Left cardiac atrium (tissue), 4 donors: ENCODE data around the gene CD38. TPM values are rescaled to one million over a fixed set of nuclear protein-coding genes. Genes with fewer than 3 reads are reported as not detected.
A peak's percentile ranks its signal among the peaks of the same experiment; 100 is the strongest.
"Not testable (repeated sequence)": the region's sequence is repeated elsewhere in the genome, so short reads cannot be mapped to it uniquely, and the experiment has no call there.

Experiments used
- ATAC-seq, 2 donors: fragments of 200-7000 bp; cut with Tn5 transposase; one replicate each; pipeline ENCODE4 v1.9.1; 2020; ENCODE audit warnings: mild to moderate bottlenecking in 2 of 2, moderate library complexity in 2 of 2
- DNase-seq: peaks from one replicate; pipeline ENCODE4 v3.0.0-alpha.2; 2020
- intact Hi-C, 2 donors: fragments of 100-400 bp; cut with DNase I; formaldehyde crosslinking; loops; one replicate each; pipeline versions ENCODE4 v1.14.1 to v1.15.1; 2022 to 2023
- total RNA-seq, 2 donors: library from RNA; stranded (reverse); fragmentation: NEBNext Ultra II Directional; extraction: Animal tissue kit (Norgen Biotek cat#: 25700); gene quantifications; one replicate each; pipeline ENCODE4 v1.2.1, GENCODE V29; 2021
- donor health status: DM: no; HTN: yes; CAD: no.
- donor health status: DM: no; HTN: yes; CAD: no; lungs with severe emphysema.
- donor health status: DM: yes; HTN: yes; CAD: no.
- donor health status: Dilated cardiomyopathy.

The CD38 gene
- total RNA-seq, 2 donors from 2014 or later = 5.7 to 6.9 TPM

DNA sequence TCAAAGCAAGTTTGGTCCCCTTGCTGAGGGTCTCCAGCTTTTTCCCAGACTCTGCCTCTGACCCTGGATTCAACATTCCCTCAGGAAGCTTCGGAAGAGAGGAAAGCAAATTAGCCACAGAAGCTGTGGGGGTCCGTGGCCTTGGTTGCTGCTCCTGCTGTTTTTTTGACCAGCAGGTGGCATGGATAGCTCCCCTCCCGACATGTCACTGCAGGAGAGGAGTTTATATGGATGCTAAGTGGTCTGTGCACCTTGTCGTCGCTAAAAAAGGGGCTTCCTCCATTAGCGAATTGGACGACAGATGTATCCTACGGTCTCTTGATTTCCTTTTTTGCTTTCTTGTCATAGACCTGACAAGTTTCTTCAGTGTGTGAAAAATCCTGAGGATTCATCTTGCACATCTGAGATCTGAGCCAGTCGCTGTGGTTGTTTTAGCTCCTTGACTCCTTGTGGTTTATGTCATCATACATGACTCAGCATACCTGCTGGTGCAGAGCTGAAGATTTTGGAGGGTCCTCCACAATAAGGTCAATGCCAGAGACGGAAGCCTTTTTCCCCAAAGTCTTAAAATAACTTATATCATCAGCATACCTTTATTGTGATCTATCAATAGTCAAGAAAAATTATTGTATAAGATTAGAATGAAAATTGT lies 70.2 kb downstream of the CD38 start:
- intact Hi-C loops = no loop called here
- no peak for ATAC-seq
- no peak for DNase-seq

DNA sequence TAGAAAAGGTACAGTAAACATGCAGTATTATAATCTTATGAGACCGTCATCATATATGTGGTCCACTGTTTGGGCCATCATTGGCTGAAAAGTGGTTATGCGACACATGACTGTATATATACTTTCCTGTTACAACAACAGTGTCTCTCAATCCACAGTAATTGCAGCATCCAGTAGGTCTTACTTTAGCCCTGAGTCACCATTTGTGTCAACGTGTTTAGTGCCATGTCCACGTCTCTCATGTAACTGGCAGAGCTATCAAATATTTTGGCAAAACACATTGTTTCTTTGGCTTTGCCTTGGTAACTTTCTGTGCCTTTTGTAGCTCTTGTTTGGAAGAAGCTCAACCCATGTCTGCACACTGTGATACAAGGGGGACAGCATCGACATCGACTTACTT lies 73.8 kb downstream of the CD38 start:
- ATAC-seq (no peak), DNase-seq (no peak)
- intact Hi-C loops = no loop called here

- DNase-seq (no peak), ATAC-seq (no peak)
- intact Hi-C loops = no loop called here
Measured at GRCh38 chr4:15852524-15852923, 74.4 kb downstream of the CD38 start.

- ATAC-seq = no peak
- DNase-seq = no peak
- intact Hi-C loops = no loop called here
Measured at GRCh38 chr4:15853345-15853744, 75.2 kb downstream of the CD38 start.

GRCh38 chr4:15855804-15856475 lies 77.8 kb downstream of the CD38 start:
- DNase-seq (peak; percentile 62), ATAC-seq (peak in 1 of 2 donors; percentile 49)
- intact Hi-C loops = no loop called here

- ATAC-seq, intact Hi-C loops: not testable (repeated sequence)
Measured at GRCh38 chr4:15861198-15861597, 83.1 kb downstream of the CD38 start.

GRCh38 chr4:15864651-15865566 lies 86.8 kb downstream of the CD38 start:
- no peak for ATAC-seq
- intact Hi-C loops = no loop called here
- DNase-seq = no peak

More at GRCh38 chr4:15861198-15861597, 83.1 kb downstream of the CD38 start:
- not testable (repeated sequence) for DNase-seq

GRCh38 chr4:15868111-15868510 lies 90.0 kb downstream of the CD38 start:
- ATAC-seq = no peak
- intact Hi-C loops = no loop called here
- DNase-seq = peak; percentile 25

DNA sequence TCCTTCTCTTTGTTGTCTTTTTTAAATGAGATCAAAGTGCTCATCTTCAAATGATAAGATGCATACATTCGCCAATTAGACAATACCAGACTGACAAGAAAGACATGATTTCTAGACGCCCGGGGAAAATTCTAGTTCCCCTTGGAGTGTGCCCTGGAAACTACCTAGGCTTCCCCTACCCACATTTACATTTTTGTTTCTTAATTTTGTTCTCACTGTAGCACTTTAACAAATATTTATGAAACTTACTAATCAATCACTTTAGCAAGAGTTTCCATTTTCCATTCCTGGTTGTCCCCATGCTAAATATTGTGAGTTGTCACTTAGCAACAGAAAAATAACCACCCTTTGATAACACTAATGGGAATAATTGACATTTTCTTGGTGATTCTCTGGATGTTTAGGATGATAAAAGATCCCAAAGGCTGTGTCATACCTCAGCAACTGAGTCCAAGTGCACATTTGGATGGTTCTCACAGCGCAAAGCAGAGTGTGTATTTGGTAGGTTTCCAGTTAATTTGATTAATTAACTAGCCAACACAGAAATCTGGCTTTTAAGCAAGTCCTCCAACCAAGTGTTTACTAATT lies 90.8 kb downstream of the CD38 start:
- intact Hi-C loops = no loop called here
- no peak for ATAC-seq
- DNase-seq = no peak

DNA sequence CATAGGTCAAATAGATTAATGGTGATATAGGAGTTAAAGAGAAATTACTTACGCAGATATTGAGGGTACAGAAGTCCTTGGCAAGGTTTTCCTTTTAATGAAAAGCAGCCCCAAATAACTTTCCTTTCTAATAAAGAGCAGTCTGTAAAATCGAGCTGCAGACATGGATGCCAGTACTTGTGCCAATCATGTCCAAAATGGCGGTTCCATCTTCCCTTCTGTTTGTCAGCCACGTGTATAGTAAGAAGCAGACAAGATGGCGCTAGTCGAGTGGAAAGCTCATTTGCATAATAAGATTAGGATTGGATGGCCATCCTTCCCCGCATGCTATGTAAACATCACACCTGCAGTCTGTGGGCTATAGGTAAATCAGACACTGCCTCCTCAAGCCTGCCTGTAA lies 92.0 kb downstream of the CD38 start:
- intact Hi-C loops = no loop called here
- no peak for ATAC-seq
- no peak for DNase-seq

DNA sequence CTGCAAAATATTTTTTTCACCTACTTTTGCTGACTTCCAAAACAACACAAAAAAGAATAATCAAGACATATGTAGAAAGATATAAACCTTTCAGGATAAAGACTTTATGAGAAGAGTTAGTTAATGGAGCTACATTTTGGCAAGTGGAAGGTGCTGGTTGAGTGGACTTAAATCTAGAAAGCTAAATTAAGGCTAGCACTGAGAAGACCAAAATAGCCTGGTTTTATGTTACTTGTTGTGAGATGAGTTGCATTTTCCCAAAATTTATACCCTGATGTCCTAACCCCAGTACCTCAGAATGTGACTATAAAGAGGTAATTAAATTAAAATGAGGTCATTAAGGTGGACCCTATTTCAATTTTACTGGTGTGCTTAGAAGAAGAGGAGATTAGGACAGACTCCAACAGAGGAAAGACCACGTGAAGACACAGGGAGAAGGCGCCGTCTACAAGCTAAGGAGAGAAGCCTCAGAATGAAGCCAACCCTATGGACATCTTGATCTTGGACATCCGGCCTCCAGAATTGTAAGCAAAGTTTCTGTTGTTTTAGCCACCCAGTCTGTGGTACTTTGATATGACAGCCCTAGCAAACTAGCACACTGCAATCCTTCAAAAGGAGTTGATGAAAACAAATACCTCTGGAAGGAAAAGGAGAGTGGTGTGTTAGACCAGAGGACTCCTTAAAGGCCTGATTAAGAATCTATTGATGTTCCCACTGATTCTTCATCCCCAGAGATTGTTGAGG lies 93.0 kb downstream of the CD38 start:
- DNase-seq = no peak
- intact Hi-C loops = no loop called here

DNA sequence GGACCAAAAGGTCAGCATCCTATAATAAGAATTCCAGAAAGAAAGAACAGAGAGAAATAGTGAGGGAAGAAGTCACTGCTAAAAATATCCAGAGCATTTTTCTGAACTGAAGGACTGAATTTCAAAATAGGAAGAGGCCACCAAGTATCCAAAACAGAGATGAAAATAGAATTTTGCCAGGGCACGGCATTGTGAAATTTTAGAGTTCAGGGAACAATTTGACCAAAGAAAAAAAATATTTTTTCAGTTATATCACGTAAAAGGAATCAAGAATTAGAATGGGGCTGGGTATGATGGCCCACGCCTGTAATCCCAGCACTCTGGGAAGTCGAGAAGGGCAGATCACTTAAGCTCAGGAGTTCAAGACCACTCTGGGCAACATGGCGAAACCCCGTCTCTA lies 95.0 kb downstream of the CD38 start:
- intact Hi-C loops = no loop called here
- ATAC-seq (no peak), DNase-seq (no peak)

More for the DNA sequence above, 93.0 kb downstream of the CD38 start:
- no peak for ATAC-seq

DNA sequence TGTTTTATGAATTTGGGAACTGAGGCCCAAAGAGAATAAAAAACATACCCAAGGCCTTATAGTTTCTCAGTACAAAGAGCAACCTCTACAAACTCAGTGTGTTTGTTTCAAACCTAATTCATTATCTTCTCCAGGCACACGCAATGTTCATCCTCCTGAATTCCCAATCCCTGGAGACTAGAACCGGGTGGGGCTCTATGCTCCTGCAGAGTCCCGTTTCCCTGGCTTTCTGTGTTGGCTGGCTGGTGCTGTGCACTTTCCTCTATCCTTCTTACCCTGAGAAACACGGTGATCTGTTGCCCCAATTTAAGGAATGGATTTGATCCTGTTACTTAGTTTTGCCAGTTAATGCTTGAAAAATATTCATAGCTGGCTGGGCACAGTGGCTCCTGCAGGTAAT lies 96.5 kb downstream of the CD38 start:
- DNase-seq (no peak), ATAC-seq (no peak)
- intact Hi-C loops = no loop called here

- ATAC-seq = peak in 1 of 2 donors; percentile 41
- intact Hi-C loops = no loop called here
- DNase-seq = no peak
Measured at GRCh38 chr4:15875663-15876460, 97.7 kb downstream of the CD38 start.

GRCh38 chr4:15878011-15878410 lies 99.9 kb downstream of the CD38 start:
- ATAC-seq (no peak), DNase-seq (no peak)
- intact Hi-C loops = no loop called here

GRCh38 chr4:15881820-15882219 lies 103.7 kb downstream of the CD38 start:
- ATAC-seq = no peak
- intact Hi-C loops = loop anchor here (2.0 to 10.0 kb wide), 5 partner anchors 75 to 383 kb away; no protein-coding TSS in a partner anchor
- no peak for DNase-seq

- ATAC-seq (peak; percentile 82 to 83), DNase-seq (peak; percentile 40)
- intact Hi-C loops = loop anchor here (2.0 to 10.0 kb wide), 5 partner anchors 75 to 382 kb away; no protein-coding TSS in a partner anchor
Measured at GRCh38 chr4:15882675-15883086, 104.6 kb downstream of the CD38 start.
